EH (cell line): Measurements from ENCODE around the gene TRANK1.
A peak's percentile ranks its signal among the peaks of the same experiment; 100 is the strongest.
"Not testable (repeated sequence)": the region's sequence is repeated elsewhere in the genome, so short reads cannot be mapped to it uniquely, and the experiment has no call there.

Experiments used
- DNase-seq: peaks from one replicate; pipeline ENCODE4 v3.0.0-alpha.2; 2015; ENCODE audit warnings: low read depth

The TRANK1 gene

DNA sequence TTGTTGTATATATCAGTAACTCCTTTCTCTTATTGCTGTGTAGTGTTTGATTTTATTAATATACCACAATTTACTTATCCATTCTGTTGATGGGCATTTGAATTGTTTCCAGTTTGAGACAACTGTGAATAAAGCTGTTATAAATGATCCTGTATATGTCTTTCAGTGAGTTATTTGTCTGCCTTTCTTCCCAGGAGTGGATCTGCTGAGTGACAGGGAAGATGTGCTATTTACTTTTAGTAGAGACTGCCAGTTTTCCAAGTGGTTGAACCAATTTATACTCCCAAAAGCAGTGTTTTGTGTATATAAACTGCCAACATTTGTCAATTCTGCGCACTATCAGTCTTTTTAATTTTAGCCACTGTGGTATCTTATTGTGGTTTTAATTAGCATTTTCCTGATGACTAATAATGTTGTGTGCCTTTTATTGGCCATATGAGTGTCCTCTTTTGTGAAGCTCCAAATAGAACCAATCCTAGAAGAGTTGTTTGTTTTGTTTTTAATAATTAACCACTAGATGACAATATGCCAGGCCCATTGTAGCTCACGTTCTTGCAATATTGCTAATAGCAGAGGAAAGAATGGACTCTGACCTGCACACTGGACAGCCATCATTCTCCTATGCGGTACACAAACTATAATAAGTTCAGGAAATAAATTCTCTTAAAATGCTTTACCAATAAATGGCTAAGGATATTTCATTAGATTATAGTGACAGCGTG is 25.3 kb downstream of the TRANK1 start:
- DNase-seq = no peak

DNA sequence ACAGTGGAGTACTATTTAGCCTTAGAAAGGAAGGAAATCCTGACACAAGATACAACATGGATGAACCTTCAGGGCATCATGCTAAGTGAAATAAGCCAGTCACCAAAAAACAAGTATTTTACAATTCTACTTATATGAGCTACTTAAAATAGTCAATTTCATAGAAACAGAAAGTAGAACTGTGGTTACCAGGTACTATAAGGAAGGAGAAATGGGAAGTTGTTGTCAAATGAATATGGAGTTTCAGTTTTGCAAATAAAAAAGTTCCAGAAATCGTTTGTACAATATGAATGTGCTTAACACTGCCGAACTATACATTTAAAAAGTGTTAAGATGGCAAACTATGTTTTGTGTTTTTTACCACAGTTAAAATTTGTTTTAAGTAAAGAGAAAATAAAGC is 26.8 kb downstream of the TRANK1 start:
- no peak for DNase-seq

- peak; percentile 48 for DNase-seq
Measured at GRCh38 chr3:36911990-36912804, 32.7 kb downstream of the TRANK1 start.

DNA sequence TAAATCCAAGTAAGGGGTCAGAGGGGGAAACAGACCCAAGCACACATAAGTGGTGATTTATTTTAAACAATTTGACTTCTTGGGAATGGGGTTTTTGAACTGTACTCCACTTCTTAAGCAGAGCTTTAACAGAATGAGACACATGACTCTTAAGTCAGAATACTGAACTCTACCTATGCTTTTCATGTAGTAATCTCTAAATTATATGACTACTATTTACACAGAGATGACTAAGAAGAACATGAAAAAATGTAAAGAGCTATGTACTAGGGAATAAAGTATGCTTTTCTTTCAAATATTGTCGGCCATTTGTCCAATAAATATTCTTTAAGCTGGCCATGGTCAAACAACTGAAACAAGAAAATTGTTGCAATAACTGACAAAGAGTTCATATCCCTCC is 35.2 kb downstream of the TRANK1 start:
- DNase-seq = no peak

- no peak for DNase-seq
Measured at GRCh38 chr3:36909181-36909580, 35.7 kb downstream of the TRANK1 start.

DNA sequence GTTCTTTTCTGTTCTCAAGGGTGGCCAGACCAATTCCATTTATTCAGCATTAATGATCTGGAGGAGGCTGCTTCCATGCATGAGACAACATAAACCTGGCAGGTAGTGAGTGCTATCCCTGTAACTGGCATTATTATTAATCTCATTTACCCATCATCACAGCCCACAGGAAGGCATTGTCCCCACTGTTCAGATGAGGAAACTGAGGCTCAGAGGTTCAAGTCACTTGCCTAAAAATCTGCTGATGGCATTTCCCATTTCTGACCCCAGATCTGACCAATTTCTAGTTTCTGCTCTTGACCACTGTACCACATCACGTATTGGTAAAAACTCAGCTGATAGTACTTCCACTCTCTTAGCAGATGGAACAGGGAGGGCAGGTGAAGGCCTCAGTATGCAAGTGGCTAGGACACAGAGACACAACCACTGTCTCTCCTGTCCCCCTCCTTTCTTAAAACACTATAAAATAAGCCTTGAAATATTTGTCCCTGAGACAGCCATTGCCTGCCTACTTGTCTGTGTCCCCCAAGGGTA is 36.1 kb downstream of the TRANK1 start:
- DNase-seq = no peak

DNA sequence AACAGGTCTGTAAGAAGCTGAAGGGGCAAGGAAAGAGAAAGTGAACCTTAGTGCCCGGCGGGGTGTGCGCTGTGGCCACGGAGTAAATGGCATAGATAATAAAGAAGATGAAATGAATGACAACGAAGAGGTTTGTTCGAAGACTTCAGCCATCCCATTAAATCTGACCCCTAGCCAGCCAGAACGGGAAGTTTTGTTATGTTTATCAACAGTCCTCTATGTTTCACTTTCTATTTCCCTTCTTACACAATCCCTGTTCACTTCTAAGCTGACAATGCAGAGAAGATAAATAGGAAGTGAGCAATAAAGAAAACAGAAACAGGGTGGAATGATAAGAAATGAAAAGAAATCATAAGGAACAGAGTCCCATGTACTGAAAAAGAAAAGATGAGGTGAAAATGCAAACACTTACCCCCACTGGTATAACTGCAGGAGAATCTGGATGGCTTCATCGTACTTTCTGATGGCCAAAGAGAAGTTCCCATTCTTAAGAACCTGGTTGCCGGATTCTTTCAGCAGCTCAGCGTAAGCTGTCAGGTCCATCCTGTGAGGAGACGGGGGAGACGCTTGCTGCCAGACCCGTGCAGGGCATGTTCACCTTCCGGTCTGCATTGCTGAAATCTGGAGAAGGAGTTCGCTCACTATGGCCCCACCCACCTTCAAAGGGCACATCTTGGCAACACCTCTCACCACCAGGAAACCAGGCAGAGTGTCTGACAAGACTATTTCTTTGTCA is 36.8 kb downstream of the TRANK1 start:
- peak; percentile 70 for DNase-seq

GRCh38 chr3:36906504-36907149 is 38.2 kb downstream of the TRANK1 start:
- no peak for DNase-seq

- no peak for DNase-seq
Measured at GRCh38 chr3:36905545-36905944, 39.3 kb downstream of the TRANK1 start.

GRCh38 chr3:36904641-36905040 is 40.2 kb downstream of the TRANK1 start:
- DNase-seq = peak; percentile 40

DNA sequence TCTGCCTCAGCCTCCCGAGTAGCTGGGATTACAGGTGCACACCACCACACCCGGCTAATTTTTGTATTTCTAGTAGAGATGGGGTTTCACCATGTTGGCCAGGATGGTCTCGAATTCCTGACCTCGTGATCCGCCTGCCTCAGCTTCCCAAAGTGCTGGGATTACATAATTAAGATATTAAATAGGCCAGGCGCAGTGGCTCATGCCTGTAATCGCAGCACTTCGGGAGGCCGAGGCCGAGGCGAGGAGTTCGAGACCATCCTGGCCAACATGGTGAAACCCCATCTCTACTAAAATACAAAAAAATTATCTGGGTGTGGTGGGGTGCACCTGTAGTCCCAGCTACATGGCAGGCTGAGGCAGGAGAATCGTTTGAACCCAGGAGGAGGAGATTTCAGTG is 40.8 kb downstream of the TRANK1 start:
- not testable (repeated sequence) for DNase-seq

DNA sequence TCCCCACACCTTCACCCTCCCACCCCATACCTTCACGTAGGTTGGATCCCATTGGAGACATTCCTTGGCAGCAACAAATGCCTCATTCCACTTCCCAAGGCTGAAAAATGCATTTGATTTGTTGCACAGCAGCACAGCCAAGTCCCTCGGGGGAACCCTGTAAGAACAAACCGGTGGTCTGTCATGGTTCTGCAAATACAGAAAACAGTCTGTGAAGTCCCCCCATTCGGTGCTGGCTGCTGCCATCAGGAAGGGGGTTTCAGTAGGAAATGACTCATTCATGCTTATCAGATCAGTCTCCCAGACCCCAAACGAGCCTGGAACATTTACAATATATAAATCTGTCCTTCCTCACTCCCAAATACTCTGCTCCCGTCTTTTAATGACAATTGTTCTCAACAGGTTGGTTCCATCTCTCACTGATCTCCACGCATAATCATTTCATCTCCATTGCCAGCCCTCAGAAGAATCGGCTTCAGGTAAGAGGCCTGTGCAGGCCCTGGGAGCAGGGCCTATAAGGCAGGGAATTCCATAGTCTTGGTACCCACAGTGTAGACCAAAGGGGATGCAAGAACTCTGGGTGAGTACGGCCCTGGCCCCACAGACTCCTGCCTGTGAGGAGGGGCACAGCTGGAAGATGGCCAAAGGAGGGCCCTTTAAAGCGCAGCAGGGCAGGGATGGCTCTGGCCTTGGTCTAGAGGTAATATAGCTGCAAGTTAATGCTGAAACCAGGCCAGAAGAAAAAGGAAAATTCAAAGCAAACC is 41.6 kb downstream of the TRANK1 start:
- DNase-seq = no peak

GRCh38 chr3:36901588-36901987 is 43.3 kb downstream of the TRANK1 start:
- DNase-seq = no peak

DNA sequence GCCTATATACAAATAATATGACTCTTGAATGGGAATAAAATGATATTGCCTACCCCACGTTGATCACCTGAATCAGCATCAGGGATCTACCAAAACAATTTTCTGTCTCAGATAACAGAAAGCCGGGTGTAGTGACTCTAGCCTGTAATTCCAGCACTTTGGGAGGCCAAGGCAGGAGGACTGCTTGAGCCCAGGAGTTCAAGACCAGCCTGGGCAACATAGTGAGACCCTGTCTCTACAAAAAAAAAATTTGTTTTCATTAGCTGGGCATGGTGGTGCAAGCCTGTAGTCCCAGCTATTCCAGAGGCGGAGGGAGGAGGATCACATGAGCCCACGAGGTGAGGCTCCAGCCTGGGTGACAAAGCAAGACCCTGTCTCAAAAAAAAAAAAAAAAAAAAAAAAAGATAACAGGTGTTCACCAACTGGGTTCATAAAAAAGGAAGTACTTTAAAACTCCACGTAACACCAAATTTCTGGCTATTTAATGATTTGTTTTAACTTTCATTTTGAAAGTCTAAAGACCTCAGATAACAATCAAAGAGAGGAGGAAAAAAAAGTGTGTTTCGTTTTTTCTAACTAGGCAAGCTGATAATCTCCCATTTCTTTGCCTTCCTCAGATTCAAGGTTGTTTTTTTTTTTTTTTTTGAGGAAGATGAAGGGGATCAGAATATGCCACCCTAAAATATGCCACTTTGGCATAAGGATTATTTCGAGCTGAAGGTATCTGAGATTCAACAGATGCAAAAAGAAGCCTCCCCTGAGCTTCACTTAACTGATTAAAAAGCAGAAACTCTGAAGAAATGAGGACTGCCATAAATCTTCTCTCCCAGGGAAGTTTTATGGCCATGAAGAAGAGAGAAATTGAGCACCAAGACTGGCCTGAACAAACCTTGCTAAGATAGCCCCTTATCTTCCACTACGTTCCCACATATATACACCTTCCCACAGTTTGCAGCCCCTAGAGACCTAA is 44.1 kb downstream of the TRANK1 start:
- no peak for DNase-seq

DNA sequence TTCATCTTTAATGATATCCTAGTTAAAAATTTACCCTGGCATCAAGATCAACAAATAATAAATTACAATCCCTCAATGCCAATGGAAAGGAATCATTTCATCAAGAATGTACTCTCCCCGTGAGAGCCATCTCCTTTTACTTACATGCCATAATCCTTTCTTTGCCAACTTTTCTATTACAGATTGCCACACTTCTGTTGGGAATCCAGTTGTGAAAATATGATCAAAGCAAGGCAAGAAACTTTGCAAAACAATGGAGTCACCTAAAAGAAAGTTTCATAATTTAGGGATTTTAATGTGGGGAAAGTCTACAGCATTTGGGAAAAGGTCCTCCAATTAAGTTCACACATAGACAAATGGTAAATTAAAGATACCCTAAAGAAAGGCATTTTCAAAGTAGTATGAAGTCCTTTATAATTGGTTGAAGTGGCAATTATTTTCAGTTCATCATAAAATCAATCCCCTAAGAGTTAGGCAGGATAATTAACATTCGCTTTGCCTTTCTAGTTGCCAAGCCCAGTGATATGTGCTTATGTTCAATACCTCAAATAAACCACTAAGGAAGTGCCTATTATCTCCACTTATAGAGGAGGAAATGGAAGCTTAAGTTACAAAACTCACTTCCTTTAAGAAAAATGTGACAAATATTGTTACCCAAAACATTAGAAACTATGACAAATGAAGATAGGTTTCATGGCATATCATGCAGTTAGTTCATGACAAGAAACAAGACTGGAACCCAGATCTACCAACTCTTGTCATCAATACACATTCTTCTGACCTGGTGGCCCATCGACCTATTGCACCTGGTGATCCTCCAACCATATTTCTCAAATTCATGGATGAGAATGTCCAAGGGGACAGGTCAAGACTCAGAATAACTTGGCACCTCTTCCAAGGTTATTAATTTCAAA is 49.1 kb downstream of the TRANK1 start:
- DNase-seq = no peak

- DNase-seq = no peak
Measured at GRCh38 chr3:36894914-36895313, 49.9 kb downstream of the TRANK1 start.

- no peak for DNase-seq
Measured at GRCh38 chr3:36893826-36894225, 51.0 kb downstream of the TRANK1 start.

GRCh38 chr3:36893137-36893557 is 51.7 kb downstream of the TRANK1 start:
- peak; percentile 94 for DNase-seq
